ENCODE measurements around the gene CPED1. TPM values are rescaled to one million over a fixed set of nuclear protein-coding genes. Genes with fewer than 3 reads are reported as not detected.
"Not testable (repeated sequence)": the region's sequence is repeated elsewhere in the genome, so short reads cannot be mapped to it uniquely, and the experiment has no call there.

CPED1 gene
- polyA plus RNA-seq, 2 donors, result 0.29 to 1.3 TPM

GRCh38 chr7:120973849-120974248, 14.7 kb upstream of the CPED1 start:
- Histone ChIP-seq H3K4me3 (ENCODE audit: low read depth in 1 of 2, low read length in 2 of 2) (no peak overlapping the region), H3K36me3 (ENCODE audit: control insufficient read depth in 2 of 2, insufficient read depth in 2 of 2, low read length in 1 of 2) (peaks cover 4 to 6% of the 10 kb centered on the region in 2 donors)
- WGBS, 2 donors, result 84 to 89% methylated on average over 1 of the region's 1 CpG

GRCh38 chr7:120979765-120980499, 8.6 kb upstream of the CPED1 start:
- H3K27me3 ChIP-seq (ENCODE audit: control insufficient read depth in 1 of 2, insufficient read depth in 2 of 2, low read length in 2 of 2), result no peaks in the 10 kb centered on the region
- H3K27ac ChIP-seq (ENCODE audit: low read depth in 2 of 2, low read length in 1 of 2), result no peak overlapping the region
- H3K36me3 ChIP-seq (ENCODE audit: control insufficient read depth in 2 of 2, insufficient read depth in 2 of 2, low read length in 1 of 2), result no peaks in the 10 kb centered on the region
- H3K9me3 ChIP-seq (ENCODE audit: control insufficient read depth in 2 of 2, insufficient read depth in 1 of 2, low read depth in 1 of 2, low read length in 1 of 2), result no peaks in the 10 kb centered on the region
- H3K4me3 ChIP-seq (ENCODE audit: low read depth in 1 of 2, low read length in 2 of 2), result no peak overlapping the region
- WGBS, 2 donors, result 7 to 23% methylated on average over 1 of the region's 1 CpG
- H3K4me1 ChIP-seq (ENCODE audit: control insufficient read depth in 2 of 2, insufficient read depth in 2 of 2, low read length in 1 of 2), result no peaks in the 10 kb centered on the region

More at GRCh38 chr7:120973849-120974248, 14.7 kb upstream of the CPED1 start:
- Histone ChIP-seq H3K9me3 (ENCODE audit: control insufficient read depth in 2 of 2, insufficient read depth in 1 of 2, low read depth in 1 of 2, low read length in 1 of 2) (no peaks in the 10 kb centered on the region), H3K27me3 (ENCODE audit: control insufficient read depth in 1 of 2, insufficient read depth in 2 of 2, low read length in 2 of 2) (no peaks in the 10 kb centered on the region), H3K27ac (ENCODE audit: low read depth in 2 of 2, low read length in 1 of 2) (no peak overlapping the region), H3K4me1 (ENCODE audit: control insufficient read depth in 2 of 2, insufficient read depth in 2 of 2, low read length in 1 of 2) (no peaks in the 10 kb centered on the region)

- 81 to 87% methylated on average over 1 of the region's 1 CpG for WGBS, 2 donors
- no peak overlapping the region for H3K27ac ChIP-seq (ENCODE audit: low read depth in 2 of 2, low read length in 1 of 2)
- H3K27me3 ChIP-seq (ENCODE audit: control insufficient read depth in 1 of 2, insufficient read depth in 2 of 2, low read length in 2 of 2), result no peaks in the 10 kb centered on the region
- no peaks in the 10 kb centered on the region for H3K4me1 ChIP-seq (ENCODE audit: control insufficient read depth in 2 of 2, insufficient read depth in 2 of 2, low read length in 1 of 2)
- no peaks in the 10 kb centered on the region for H3K9me3 ChIP-seq (ENCODE audit: control insufficient read depth in 2 of 2, insufficient read depth in 1 of 2, low read depth in 1 of 2, low read length in 1 of 2)
- H3K36me3 ChIP-seq (ENCODE audit: control insufficient read depth in 2 of 2, insufficient read depth in 2 of 2, low read length in 1 of 2), result no peaks in the 10 kb centered on the region
- H3K4me3 ChIP-seq (ENCODE audit: low read depth in 1 of 2, low read length in 2 of 2), result no peak overlapping the region
Measured at GRCh38 chr7:120981117-120981516, 7.4 kb upstream of the CPED1 start.

GRCh38 chr7:120981888-120982615, 6.5 kb upstream of the CPED1 start:
- Histone ChIP-seq H3K36me3 (ENCODE audit: control insufficient read depth in 2 of 2, insufficient read depth in 2 of 2, low read length in 1 of 2) (no peaks in the 10 kb centered on the region), H3K4me1 (ENCODE audit: control insufficient read depth in 2 of 2, insufficient read depth in 2 of 2, low read length in 1 of 2) (no peaks in the 10 kb centered on the region), H3K27ac (ENCODE audit: low read depth in 2 of 2, low read length in 1 of 2) (no peak overlapping the region), H3K4me3 (ENCODE audit: low read depth in 1 of 2, low read length in 2 of 2) (no peak overlapping the region), H3K9me3 (ENCODE audit: control insufficient read depth in 2 of 2, insufficient read depth in 1 of 2, low read depth in 1 of 2, low read length in 1 of 2) (no peaks in the 10 kb centered on the region), H3K27me3 (ENCODE audit: control insufficient read depth in 1 of 2, insufficient read depth in 2 of 2, low read length in 2 of 2) (no peaks in the 10 kb centered on the region)
- WGBS, 2 donors, result 65 to 76% methylated on average over 4 of the region's 4 CpGs

- not testable (repeated sequence) for H3K4me1 ChIP-seq (ENCODE audit: control insufficient read depth in 2 of 2, insufficient read depth in 2 of 2, low read length in 1 of 2)
- 95 to 96% methylated on average over 5 of the region's 8 CpGs for WGBS, 2 donors
Measured at GRCh38 chr7:120983592-120983991, 4.9 kb upstream of the CPED1 start.

GRCh38 chr7:120984406-120984805, 4.1 kb upstream of the CPED1 start:
- H3K9me3 ChIP-seq (ENCODE audit: control insufficient read depth in 2 of 2, insufficient read depth in 1 of 2, low read depth in 1 of 2, low read length in 1 of 2), result no peaks in the 10 kb centered on the region
- H3K4me3 ChIP-seq (ENCODE audit: low read depth in 1 of 2, low read length in 2 of 2), result no peak overlapping the region
- H3K36me3 ChIP-seq (ENCODE audit: control insufficient read depth in 2 of 2, insufficient read depth in 2 of 2, low read length in 1 of 2), result no peaks in the 10 kb centered on the region
- no peak overlapping the region for H3K27ac ChIP-seq (ENCODE audit: low read depth in 2 of 2, low read length in 1 of 2)
- no peaks in the 10 kb centered on the region for H3K27me3 ChIP-seq (ENCODE audit: control insufficient read depth in 1 of 2, insufficient read depth in 2 of 2, low read length in 2 of 2)
- no peaks in the 10 kb centered on the region for H3K4me1 ChIP-seq (ENCODE audit: control insufficient read depth in 2 of 2, insufficient read depth in 2 of 2, low read length in 1 of 2)
- WGBS, 2 donors, result 92 to 99% methylated on average over 3 of the region's 3 CpGs

More at GRCh38 chr7:120983592-120983991, 4.9 kb upstream of the CPED1 start:
- not testable (repeated sequence) for H3K4me3 ChIP-seq (ENCODE audit: low read depth in 1 of 2, low read length in 2 of 2); H3K36me3 ChIP-seq (ENCODE audit: control insufficient read depth in 2 of 2, insufficient read depth in 2 of 2, low read length in 1 of 2); H3K9me3 ChIP-seq (ENCODE audit: control insufficient read depth in 2 of 2, insufficient read depth in 1 of 2, low read depth in 1 of 2, low read length in 1 of 2); H3K27me3 ChIP-seq (ENCODE audit: control insufficient read depth in 1 of 2, insufficient read depth in 2 of 2, low read length in 2 of 2); H3K27ac ChIP-seq (ENCODE audit: low read depth in 2 of 2, low read length in 1 of 2)

GRCh38 chr7:120985130-120985758, 3.3 kb upstream of the CPED1 start:
- no peaks in the 10 kb centered on the region for H3K36me3 ChIP-seq (ENCODE audit: control insufficient read depth in 2 of 2, insufficient read depth in 2 of 2, low read length in 1 of 2)
- no peaks in the 10 kb centered on the region for H3K4me1 ChIP-seq (ENCODE audit: control insufficient read depth in 2 of 2, insufficient read depth in 2 of 2, low read length in 1 of 2)
- no peak overlapping the region for H3K27ac ChIP-seq (ENCODE audit: low read depth in 2 of 2, low read length in 1 of 2)
- no peak overlapping the region for H3K4me3 ChIP-seq (ENCODE audit: low read depth in 1 of 2, low read length in 2 of 2)
- no peaks in the 10 kb centered on the region for H3K27me3 ChIP-seq (ENCODE audit: control insufficient read depth in 1 of 2, insufficient read depth in 2 of 2, low read length in 2 of 2)
- 29 to 52% methylated on average over 2 of the region's 2 CpGs for WGBS, 2 donors
- no peaks in the 10 kb centered on the region for H3K9me3 ChIP-seq (ENCODE audit: control insufficient read depth in 2 of 2, insufficient read depth in 1 of 2, low read depth in 1 of 2, low read length in 1 of 2)

GRCh38 chr7:120985839-120986238, 2.7 kb upstream of the CPED1 start:
- Histone ChIP-seq H3K4me3 (ENCODE audit: low read depth in 1 of 2, low read length in 2 of 2) (no peak overlapping the region), H3K9me3 (ENCODE audit: control insufficient read depth in 2 of 2, insufficient read depth in 1 of 2, low read depth in 1 of 2, low read length in 1 of 2) (no peaks in the 10 kb centered on the region), H3K27me3 (ENCODE audit: control insufficient read depth in 1 of 2, insufficient read depth in 2 of 2, low read length in 2 of 2) (no peaks in the 10 kb centered on the region), H3K27ac (ENCODE audit: low read depth in 2 of 2, low read length in 1 of 2) (no peak overlapping the region), H3K4me1 (ENCODE audit: control insufficient read depth in 2 of 2, insufficient read depth in 2 of 2, low read length in 1 of 2) (no peaks in the 10 kb centered on the region), H3K36me3 (ENCODE audit: control insufficient read depth in 2 of 2, insufficient read depth in 2 of 2, low read length in 1 of 2) (no peaks in the 10 kb centered on the region)
- WGBS, 2 donors, result 78 to 92% methylated on average over 2 of the region's 2 CpGs

- no peaks in the 10 kb centered on the region for H3K9me3 ChIP-seq (ENCODE audit: control insufficient read depth in 2 of 2, insufficient read depth in 1 of 2, low read depth in 1 of 2, low read length in 1 of 2)
- no peaks in the 10 kb centered on the region for H3K36me3 ChIP-seq (ENCODE audit: control insufficient read depth in 2 of 2, insufficient read depth in 2 of 2, low read length in 1 of 2)
- 72 to 84% methylated on average over 2 of the region's 2 CpGs for WGBS, 2 donors
- H3K27me3 ChIP-seq (ENCODE audit: control insufficient read depth in 1 of 2, insufficient read depth in 2 of 2, low read length in 2 of 2), result no peaks in the 10 kb centered on the region
- H3K4me3 ChIP-seq (ENCODE audit: low read depth in 1 of 2, low read length in 2 of 2), result no peak overlapping the region
- no peaks in the 10 kb centered on the region for H3K4me1 ChIP-seq (ENCODE audit: control insufficient read depth in 2 of 2, insufficient read depth in 2 of 2, low read length in 1 of 2)
- H3K27ac ChIP-seq (ENCODE audit: low read depth in 2 of 2, low read length in 1 of 2), result no peak overlapping the region
Measured at GRCh38 chr7:120986650-120987049, 1.9 kb upstream of the CPED1 start.

All from esophagus (tissue), 2 donors.